Activated CD4-positive, CD25-positive, alpha-beta regulatory T cell treated with anti-CD3 and anti-CD28 coated beads, Interleukin-2, amount 50 U/mL, for 16 hours (primary cell): Measurements from ENCODE around the gene MMP13.
"Not testable (repeated sequence)": the region's sequence is repeated elsewhere in the genome, so short reads cannot be mapped to it uniquely, and the experiment has no call there.

Experiments
- DNase-seq: peaks from one replicate; pipeline ENCODE4 v3.0.0-alpha.2; 2020; ENCODE audit warnings: low read depth, low spot score

The MMP13 gene

DNA sequence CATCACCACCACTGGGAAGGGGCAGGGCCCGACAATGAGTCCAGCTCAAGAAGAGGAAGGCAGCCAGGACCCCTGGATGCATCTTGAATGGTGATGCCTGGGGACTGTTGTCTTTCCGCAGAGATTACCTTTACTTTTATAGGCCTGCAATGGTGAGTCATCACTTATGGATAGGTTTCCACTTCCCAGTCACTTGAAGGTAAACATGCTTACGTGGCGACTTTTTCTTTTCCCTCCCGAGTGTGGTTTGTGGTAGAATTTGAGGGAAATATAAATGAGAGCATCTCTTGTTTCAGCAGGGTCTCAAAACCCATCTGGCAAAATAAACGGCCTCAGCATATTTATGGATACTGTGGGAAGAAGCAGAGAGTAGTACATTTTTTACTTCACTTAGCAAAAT is at the start of gene MMP13:
Gene MMP13 (minus strand): TSS at position 109 of the 400 bp plus-strand sequence. CDS start 27 bp downstream, at position 82.
- no peak for DNase-seq

DNA sequence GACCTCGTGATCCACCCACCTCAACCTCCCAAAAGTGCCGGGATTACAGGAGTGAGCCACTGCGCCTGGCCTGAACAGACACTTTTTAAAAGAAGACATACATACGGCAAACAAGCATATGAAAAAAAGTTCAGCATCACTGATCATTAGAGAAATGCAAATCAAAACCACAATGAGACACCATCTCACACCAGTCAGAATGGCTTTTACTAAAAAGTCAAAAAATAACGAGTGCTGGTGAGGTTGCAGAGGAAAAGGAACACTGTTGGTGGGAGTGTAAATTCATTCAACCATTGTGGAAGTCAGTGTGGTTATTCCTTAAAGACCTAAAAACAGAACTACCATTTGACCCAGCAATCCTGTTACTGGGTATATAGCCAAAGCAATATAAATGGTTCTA is 48.7 kb upstream of the MMP13 start:
- not testable (repeated sequence) for DNase-seq

DNA sequence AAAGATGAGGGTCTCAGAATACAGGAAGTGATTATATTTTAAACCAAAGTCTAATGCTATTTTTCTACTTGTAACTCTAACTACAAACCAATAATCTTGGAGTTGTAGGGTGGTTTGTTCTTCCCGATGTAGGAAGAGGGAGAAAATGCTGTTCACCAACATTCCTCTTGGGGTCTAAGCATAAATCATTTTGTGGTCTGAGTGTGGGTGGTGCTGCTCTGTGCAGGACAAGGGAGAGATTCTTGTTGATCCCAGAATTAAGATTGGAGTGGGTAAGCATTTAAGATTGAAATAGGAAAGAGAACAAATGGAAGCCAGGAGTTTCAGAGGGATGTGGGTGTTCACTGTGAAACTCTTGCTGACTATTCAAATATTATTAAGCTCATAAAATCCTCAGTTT is 38.6 kb upstream of the MMP13 start:
- no peak for DNase-seq

DNA sequence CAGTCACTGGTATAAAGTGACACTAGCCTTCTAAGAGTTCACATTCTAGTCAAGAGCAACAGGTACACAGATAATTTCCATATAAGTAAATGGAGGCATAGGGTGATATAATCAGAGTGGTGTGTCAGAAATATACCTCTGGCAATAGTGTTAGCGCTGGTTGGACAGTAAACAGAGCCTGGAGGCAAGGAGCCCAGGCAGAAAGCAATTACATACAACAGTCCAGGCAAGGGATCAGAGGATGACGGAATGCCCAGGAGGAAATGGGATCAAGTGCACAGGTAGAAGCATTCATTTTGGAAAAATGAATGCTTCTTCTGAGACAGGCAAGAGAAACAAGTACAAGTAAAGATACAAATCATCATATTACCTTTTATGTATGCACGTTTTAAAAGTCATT is 36.2 kb upstream of the MMP13 start:
- DNase-seq, result no peak

DNA sequence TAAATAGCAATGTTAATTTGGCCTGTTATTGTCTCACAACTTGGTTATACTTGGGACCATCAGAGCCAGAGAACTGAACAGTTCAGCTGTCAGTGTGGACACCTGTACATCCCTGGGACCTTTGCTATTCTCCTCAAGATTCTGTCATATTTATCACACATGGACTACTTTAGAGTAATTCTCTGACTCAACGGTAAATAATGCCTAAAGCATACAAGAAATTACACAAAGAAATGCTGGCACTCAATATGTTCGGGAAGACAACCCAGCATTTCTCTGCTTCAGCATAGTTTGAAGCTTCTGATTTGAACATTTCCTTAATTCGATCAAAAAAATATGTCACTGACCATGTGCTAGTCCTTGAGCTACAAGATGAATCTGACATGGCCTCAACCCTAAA is 34.6 kb upstream of the MMP13 start:
- DNase-seq, result no peak

DNA sequence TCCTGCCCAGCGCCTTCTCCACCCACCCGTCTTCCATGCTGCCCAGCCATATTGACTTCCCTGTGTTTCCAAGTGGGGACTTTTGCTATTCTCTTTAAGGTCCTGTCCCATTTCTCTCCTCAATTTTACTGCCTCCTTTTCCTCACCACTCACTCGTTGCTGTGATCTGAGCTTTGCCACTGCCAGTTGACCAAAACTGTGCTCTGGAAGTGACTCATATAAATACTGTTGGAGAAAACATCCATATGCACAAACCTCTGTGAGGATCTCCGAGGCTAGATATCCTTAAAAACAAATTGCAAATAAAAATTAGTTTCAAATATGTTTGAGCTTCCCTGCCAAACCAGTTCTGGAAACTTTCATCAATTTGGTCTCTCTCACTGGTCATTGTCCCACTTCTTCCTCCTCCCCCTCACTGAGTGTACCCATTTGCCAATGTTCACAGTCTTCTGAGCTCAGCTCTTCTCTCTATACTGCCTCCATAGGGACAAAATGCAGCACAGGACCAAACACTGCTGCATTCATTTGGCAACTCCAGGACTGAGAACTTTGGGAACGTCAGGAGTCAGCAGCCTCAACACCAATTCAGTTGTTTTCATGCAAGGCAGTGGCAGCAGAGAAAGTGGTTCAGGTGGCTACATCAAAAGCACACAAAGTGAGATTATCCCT is 34.0 kb upstream of the MMP13 start:
- DNase-seq, result no peak

DNA sequence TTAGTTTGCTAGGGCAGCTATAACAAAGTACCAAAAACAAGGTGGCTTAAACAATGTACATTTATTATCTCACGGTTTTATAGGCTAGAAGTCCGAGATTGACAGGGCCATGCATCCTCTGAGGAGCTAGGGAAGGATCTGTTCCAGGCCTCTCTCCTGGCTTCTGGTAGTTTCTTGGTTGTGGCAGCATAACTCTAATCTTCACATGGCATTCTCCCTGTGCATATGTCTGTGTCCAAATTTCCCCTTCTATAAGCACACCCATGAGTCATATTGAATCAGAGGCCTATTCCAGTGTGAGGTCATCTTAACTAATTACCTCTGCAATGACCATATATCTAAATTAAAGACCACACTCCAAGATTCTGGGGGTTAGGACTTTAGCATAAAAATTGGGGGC is 31.3 kb upstream of the MMP13 start:
- no peak for DNase-seq

DNA sequence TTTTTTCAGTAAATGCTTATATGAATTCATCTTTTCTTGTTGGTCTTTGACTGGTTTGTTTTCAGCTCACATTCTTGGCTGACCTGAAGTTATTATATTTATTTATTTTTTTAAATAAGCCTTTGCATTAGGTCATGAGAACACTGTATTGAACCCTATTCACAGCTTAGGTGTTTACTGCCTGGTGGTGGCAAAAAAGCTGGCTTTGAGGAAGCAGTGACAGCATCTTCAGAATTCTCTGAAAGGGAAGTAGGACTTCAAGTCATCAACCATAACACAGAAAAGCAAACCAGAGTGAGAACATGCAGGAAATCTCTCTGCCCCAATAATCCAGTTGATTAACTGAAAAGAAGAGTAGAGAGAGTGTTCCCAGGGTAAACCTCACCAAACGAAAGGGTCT is 30.3 kb upstream of the MMP13 start:
- DNase-seq, result no peak

DNA sequence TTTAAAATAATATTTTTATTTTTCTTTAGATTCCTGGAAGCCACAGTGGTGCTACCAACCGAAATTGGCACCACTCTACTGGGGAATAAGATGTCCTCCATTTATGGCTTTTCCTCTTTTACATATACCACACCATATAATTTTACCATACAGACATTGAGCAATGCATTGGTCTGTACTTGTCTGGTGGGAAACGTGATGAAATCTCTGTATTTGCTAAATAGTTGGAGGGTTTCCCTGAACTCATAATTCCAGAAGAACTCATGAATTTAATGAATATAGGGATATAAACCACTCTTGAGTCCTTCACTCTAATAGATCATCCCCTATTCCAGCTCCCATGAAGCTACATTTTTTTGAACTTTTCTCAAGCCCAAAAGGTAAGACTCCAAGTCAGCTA is 28.0 kb upstream of the MMP13 start:
- DNase-seq, result no peak

DNA sequence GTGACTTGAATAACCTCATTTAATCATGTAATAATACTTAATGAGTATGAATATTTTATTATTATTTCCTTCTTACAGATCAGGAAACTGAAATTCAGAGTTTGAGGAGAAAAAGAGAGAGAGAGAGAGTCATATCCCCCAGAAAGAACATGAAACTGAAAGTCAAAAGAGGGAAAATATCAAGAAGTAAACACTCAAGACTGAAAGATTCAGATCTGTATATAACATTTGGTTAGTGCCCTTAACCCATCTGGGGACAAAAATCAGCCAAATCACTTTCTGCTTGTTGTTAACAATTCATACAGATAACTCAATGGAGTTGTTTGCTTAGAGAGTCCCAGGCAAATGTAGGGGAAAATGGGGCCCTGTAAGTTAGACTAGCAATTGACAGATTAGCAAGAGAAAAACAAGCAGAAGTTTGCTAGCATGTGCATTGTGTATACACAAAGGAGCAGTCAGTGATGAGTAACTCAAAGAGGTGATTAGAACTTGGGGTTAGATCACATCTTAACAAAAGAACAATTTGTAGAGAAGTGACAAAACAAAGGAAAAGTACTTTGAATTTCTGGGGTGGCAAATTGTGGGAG is 25.9 kb upstream of the MMP13 start:
- no peak for DNase-seq

DNA sequence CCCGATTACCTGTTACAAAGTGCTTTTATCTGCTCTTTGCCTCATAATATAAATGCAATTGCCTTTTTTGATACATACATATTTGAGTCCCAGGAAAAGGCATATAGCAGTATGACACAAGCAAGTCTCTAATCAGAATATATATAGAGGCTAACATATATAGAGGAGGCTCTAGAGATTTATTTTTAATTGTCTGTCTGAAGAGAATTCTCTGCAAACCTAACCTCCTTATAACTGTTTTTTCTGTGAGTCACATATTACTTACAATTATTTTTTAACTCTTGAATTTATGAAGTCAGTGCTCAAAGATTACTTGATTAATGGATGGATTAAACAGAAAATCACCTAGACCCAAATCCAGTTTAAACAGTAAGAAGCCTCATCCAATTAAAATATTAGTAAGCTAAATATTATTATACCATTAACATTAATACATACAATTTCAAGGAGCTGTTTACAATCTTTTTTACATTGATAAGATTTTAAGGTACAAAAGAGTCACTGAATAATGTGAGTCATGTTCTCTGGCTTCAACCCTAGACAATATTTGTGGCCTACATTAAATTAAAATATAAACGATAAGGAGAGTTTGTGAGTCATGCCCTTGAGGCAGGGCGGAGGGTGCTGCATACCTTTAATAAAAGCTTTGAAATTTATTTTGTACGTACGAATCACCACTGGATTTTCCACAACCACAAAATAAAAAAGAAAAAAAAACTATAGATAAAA is 19.2 kb upstream of the MMP13 start:
- DNase-seq, result no peak

DNA sequence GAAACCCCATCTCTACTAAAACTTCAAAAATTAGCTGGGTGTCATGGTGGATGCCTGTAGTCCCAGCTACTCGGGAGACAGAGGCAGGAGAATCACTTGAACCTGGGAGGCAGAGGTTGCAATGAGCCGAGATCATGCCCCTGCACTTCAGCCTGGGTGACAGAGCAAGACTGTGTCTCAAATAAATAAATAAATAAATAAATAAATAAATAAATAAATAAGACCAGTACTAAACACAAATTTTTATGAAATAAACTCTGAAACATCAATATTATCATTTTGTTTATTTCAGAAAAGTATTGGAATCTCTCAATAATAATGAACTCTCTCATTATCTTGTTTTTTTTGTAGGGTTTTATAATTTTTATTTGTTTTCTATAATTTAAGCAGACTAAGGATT is 18.2 kb upstream of the MMP13 start:
- DNase-seq, result not testable (repeated sequence)

DNA sequence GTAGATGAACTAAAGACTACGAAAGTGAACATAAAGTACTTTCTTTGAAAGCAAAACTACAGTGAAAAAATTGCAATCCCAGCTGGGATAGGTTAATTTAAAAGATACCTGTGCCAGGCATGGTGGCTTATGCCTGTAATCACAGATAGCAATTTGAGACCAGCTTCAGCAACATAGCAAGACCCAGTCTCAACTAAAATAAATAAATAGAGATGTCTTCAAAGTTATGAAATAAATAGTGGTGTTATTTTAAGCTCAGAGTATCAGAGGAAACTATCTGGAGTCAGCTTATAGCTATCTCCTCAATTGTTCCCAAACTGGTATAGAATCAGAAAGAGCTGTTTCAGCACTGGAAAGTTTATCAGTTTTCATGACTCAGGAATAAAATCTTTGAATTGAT is 17.3 kb upstream of the MMP13 start:
- DNase-seq, result no peak

DNA sequence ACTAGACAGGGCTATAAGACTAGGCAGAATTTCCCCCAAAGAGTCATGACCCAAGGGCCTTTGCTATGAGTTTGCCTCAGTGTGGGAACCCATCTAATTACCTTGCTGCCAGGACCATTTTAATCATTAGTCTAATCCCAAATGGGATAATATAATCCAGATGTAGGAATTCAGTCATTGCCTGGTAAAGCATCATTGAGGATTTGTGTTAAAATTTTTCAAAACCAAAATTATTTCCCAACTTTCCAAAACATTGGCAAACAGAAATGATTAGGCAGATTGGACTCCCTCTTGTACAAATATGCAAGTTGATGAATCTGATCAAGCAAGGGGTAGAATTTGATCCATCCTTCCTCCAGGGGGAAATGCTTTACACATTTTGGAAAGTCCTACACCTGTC is 16.2 kb upstream of the MMP13 start:
- DNase-seq, result no peak

DNA sequence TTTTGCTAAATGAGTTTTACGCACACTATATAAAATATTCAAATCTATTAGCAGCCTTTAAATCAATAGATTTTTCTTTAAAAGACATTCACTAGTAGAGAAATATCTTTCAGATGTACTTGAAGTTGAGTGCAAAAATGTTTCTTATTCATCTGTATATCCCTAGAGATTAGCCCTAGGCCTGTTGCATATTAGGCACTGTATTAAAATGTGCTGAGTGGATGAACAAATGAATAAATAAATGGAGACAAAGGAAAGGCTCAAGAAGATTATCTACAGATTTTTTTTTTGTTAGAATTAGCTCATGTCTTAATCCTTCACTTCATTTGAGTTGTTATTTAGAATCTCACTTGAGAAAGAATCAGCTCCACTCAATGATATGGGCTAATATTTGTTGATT is 12.0 kb upstream of the MMP13 start:
- DNase-seq, result no peak

DNA sequence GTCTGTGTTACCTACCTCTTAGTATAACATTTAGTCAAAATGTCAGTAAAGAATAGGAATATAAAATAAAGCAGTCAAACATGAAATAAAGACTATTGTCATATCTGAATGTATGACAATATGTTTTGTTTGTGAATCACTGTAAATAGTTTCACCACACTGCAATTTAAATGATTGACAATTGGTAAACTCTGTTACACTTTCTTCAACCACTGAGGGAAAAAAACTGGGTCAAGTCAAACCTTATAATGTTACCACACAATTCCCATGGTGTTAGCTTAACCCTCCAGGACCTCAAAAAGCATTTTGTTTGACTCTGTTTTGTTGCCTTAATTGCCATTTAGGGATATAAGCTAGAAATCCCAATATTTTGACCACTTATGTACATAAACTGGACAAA is 10.5 kb upstream of the MMP13 start:
- DNase-seq, result no peak

DNA sequence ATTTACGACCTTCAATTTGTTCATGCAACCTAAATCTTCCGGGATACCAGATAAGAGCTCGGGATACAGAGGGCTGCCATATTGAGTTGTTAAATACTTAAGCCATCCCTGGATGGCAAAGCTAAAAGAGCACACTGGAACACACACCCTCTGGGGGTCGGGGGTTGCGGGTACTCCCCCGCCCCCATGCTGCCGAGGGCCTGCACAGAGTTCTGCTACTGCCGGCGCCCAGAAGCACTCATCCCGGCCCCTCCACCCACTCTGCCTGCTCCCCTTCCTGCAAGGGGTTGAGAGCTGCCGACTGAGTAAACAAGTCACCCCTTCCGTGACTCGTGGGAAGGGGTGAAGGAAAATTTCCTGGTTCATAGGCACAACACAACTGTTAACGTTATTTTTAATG is 9.3 kb upstream of the MMP13 start:
- no peak for DNase-seq

DNA sequence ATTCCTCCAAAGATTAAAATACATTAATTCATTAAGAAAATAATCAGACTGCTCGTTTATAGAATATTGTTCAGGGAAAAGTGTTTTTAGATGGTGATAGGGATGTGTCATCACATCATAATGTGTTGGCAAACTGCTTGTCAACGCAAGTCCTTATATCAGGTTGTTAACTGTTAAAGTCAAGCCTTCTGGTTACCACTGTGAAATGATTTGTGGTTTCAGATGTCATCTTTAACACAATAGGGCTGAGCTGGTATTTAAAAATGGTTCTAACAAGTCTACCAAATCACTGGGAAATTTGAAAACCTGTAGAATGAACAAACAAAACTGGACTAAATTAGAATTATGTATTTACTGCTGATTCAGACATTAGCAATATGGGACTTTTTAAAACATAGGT is 2.4 kb upstream of the MMP13 start:
- no peak for DNase-seq

DNA sequence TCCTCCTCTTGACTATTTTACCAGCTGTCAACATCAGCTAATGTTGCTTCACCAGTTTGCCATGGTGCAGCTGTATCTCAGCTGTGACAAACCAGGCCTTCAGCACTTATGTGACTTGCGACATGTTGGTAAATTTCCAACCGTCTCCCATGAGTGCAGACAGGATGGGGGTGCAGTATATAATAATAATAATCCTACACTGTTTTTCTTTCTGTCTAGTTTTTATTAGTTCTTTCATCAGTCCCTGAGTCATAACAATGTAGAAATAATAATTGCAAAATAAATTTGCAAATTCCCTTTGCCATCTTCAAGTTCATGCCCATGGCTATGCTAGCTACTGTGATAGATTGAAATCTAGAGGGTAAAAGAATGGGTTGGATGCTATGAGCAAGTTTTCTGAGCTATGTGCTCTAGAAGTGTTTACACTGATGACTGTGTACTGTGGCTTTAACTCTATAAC is 4.9 kb downstream of the MMP13 start:
- DNase-seq, result no peak

DNA sequence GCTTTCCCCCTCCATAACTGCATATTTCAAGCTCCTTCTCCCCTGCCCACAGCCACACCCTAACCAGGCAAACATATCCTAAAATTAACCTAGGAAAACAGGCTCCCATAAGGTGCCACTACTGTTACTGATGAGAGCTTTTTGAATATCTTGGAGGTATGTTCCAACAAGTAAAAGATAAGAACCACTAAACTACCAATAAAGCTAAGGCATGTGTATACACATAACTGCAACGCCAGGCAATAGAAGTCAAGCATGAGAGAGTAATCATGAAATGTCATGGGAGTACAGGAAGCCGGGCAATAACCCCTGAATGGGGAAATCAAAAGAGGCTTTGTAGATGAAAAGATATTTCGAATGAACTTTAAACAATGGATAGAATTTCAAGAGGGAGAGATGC is 9.3 kb downstream of the MMP13 start:
- no peak for DNase-seq

DNA sequence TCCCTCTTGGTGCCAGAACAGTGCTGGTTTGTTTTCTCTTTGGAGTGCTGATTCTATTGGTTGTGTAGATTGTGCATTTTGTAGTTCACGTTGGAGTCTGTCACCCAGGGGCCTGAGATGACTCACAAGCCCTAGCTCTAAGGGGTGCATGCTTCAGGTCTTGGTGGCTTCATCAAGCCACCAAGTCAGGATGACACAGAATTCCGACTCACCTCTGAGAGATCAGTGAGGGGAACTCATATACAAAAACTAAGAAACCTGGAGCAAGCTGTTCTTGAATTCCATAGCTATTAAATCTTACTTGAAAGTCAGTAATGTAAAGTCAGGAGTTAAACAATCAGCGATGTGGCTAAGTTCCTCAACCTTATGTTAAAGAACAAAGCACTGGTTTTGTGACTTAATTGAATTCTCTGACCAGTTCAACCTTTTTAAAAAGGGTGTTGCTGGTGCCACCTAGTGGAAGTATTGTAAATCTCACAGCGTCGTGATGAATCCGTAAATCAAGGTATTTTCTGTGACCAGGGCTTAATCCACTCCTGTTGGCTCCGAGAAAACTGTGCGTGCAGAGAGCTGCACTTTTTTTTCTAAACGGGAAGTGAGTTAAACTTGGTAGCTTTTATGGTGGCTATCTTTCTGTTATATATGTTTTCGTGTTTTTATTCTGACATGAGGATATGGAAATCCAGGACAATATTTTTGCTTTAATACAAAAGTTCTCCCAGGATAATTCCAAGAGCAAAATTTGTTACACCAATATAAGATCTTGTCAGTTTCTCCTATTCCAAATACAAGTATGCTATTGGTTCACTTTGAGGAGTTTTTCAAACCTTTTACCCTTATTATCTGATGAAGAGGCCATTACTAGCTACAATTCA is 14.6 kb downstream of the MMP13 start:
- no peak for DNase-seq

DNA sequence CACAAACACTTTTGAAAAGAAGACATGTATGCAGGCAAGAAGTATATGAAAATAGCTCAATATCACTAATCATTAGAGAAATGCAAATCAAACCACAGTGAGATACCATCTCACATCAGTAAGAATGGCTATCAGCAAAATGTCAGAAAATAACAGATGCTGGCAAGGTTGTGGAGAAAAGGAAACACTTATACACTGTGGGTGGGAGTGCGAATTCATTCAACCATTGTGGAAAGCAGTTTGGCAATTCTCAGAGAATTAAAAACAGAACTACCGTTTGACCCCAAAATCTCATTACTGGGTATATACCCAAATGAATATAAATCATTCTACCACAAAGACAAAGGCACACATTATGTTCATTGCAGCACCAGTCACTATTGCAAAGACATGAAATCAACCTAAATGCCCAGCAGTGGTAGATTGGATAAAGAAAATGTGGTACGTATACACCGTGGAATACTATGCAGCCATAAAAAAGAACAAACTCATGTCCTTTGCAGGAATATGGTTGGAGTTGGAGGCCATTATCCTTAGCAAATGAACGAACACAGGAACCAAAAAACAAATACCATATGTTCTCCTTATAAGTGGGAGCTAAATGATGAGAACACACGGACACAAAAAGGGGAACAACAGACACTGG is 18.5 kb downstream of the MMP13 start:
- DNase-seq, result no peak
